ENCODE data around the gene APOC3.
A peak's percentile ranks its signal among the peaks of the same experiment; 100 is the strongest.

APOC3 gene

DNA sequence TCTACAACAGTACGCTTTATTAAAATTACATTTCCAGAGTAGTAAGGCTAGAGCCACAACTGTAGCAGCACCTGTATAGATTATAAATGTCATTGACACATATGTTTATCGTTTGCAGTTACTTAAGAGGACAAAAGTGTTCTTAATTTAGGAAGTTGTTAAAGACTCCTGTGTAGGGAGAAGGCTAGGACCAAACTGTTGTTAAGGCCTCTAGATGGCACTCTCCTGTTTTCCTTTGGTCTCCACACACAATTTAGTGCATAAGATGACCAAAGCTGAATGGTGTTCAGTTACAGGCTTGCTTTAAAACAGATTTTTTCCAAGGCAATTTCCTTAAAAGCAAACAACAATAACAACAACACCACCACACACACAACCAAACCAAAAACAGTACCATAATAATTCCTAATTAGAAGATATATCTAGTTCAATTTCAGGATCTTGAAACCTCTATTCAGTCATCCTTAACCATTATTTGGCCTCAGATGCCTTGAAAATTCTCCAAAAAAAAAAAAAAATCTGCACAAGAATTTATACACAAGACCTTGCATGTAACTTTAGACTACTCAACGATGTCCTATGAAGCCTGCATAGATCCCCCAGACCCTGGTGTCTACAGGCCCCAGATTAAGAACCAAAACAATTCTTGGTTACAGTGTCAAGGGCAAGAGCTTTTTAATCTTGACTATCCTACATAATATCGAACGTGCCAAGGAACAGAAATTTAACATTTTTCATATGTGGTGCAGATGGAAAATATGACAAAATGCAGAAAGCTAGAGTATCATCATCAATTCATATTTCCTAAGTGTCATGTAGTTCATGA, 50.3 kb downstream of the APOC3 start:
- DNase-seq = peak; percentile 77

DNA sequence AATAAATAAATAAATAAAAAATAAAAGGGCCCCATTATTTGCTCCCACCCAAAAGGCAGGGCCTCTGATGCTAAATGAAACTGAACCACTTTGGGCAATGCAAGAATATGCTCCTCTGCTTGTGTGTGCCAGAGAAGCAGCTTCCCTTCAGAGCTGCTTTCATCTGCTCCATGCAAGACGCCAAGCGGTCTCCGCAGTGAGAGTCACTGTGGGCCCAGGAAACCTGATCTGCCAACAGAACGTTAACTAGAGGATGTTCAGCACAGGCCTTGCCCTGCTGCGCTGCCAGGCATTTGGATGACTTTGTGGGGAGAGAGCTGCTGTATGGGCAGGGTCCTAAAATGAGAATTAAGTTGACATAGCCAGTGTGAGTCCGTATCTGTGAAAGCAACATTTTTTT, 51.4 kb downstream of the APOC3 start:
- no peak for DNase-seq

DNA sequence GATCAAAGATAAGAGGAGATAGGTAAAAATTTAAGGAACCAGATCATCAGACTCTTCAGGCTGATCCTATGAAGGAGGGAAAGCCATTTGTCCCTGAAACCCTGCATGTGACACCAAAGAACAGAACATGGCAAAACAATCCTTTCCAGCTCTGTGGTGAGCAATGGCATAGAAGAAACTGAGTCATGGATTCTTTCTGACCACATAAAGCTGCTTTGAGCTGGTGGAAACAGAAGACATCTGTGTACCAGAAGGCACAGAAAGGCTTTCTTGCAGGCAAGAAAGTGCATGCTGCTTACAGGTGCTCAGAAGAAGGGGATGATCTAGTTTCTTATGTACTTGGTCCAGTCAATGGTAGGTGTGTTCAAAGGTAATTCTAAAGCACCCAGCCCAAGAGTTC, 52.7 kb downstream of the APOC3 start:
- peak; percentile 86 for DNase-seq

Data from HCEC 1CT (cell line).